GM23338 (cell line): Measurements from ENCODE around the gene FUT8. TPM values are rescaled to one million over a fixed set of nuclear protein-coding genes. Genes with fewer than 3 reads are reported as not detected.

ENCODE experiments used
- ATAC-seq: fragments of 200-7000 bp; cut with Tn5 transposase; 3 replicates; pipeline ENCODE4 v1.9.1; 2020
- DNase-seq: peaks from one replicate; pipeline ENCODE4 v3.0.0-alpha.2; 2015; ENCODE audit warnings: low spot score
- H2AFZ ChIP-seq: fragments of 200-600 bp; sonication (generic); 2 replicates; pipeline ENCODE4 v1.8.0; 2016; ENCODE audit warnings: antibody characterized with exemption, mild to moderate bottlenecking, moderate library complexity
- H3F3A ChIP-seq: fragments of 200-600 bp; sonication (generic); replicated peaks from 2 replicates; pipeline ENCODE4 v1.8.0; 2017; ENCODE audit warnings: antibody characterized with exemption, mixed run types, low read depth
- H3K27ac ChIP-seq: fragments of 200-600 bp; sonication (generic); 2 replicates; pipeline ENCODE4 v1.6.1; 2016; ENCODE audit warnings: low read depth
- H3K27me3 ChIP-seq: fragments of 200-600 bp; sonication (generic); 2 replicates; pipeline ENCODE4 v1.8.0; 2016; ENCODE audit warnings: mild to moderate bottlenecking, mixed run types, moderate library complexity; ENCODE audit not compliant: insufficient read depth
- H3K36me3 ChIP-seq: fragments of 200-600 bp; sonication (generic); 2 replicates; pipeline ENCODE4 v1.8.0; 2016; ENCODE audit warnings: mild to moderate bottlenecking; ENCODE audit not compliant: insufficient read depth
- H3K4me1 ChIP-seq: fragments of 200-600 bp; sonication (generic); 2 replicates; pipeline ENCODE4 v1.8.0; 2016; ENCODE audit warnings: mild to moderate bottlenecking, moderate library complexity; ENCODE audit not compliant: insufficient read depth
- H3K4me2 ChIP-seq: fragments of 200-600 bp; sonication (generic); 2 replicates; pipeline ENCODE4 v1.7.1; 2017; ENCODE audit warnings: mixed run types
- H3K4me3 ChIP-seq: fragments of 200-600 bp; sonication (generic); 2 replicates; pipeline ENCODE4 v1.6.1; 2016; ENCODE audit warnings: mixed run types
- H3K79me2 ChIP-seq: fragments of 200-600 bp; sonication (generic); replicated peaks from 2 replicates; pipeline ENCODE4 v1.8.0; 2017; ENCODE audit warnings: mild to moderate bottlenecking; ENCODE audit not compliant: insufficient read depth
- H3K9me2 ChIP-seq: fragments of 200-600 bp; sonication (generic); 2 replicates; pipeline ENCODE4 v1.8.0; 2017; ENCODE audit not compliant: insufficient read depth
- H4K20me1 ChIP-seq: fragments of 200-600 bp; sonication (generic); replicated peaks from 2 replicates; pipeline ENCODE4 v1.8.0; 2017; ENCODE audit warnings: mild to moderate bottlenecking; ENCODE audit not compliant: insufficient read depth
- H3K27ac Mint-ChIP-seq: 2 replicates; pipeline ENCODE4 v1.8.0; 2020; ENCODE audit warnings: inconsistent platforms, mild to moderate bottlenecking, moderate library complexity, mixed read lengths
- H3K27me3 Mint-ChIP-seq: 3 replicates; pipeline ENCODE4 v1.8.0; 2022; ENCODE audit warnings: low read depth, mild to moderate bottlenecking, moderate library complexity, mixed read lengths, inconsistent platforms; ENCODE audit not compliant: insufficient read depth, poor library complexity
- H3K36me3 Mint-ChIP-seq: 3 replicates; pipeline ENCODE4 v1.8.0; 2021; ENCODE audit warnings: low read depth, mild to moderate bottlenecking, inconsistent platforms, moderate library complexity, mixed read lengths
- H3K4me1 Mint-ChIP-seq: 3 replicates; pipeline ENCODE4 v1.8.0; 2020; ENCODE audit warnings: mild to moderate bottlenecking, inconsistent platforms, mixed read lengths
- H3K4me3 Mint-ChIP-seq: 3 replicates; pipeline ENCODE4 v1.8.0; 2021; ENCODE audit warnings: moderate library complexity, mild to moderate bottlenecking, inconsistent platforms, mixed read lengths
- H3K9me3 Mint-ChIP-seq: 3 replicates; pipeline ENCODE4 v1.8.0; 2020; ENCODE audit warnings: moderate library complexity, mild to moderate bottlenecking, inconsistent platforms, mixed read lengths
- CREB1 ChIP-seq: fragments of 250-450 bp; sonication (Bioruptor Pico); IDR thresholded peaks from 2 replicates; pipeline ENCODE4 v1.5.0; 2020; ENCODE audit warnings: low read depth, mild to moderate bottlenecking, moderate library complexity
- ETS1 ChIP-seq: IDR thresholded peaks from 2 replicates; pipeline ENCODE4 v1.6.1; 2016; ENCODE audit warnings: antibody characterized with exemption
- EZH2 ChIP-seq: fragments of 200-600 bp; sonication (generic); IDR thresholded peaks from one replicate; pipeline ENCODE4 v1.8.0; 2017; ENCODE audit warnings: antibody characterized with exemption, mild to moderate bottlenecking, low read depth; ENCODE audit not compliant: unreplicated experiment
- EZH2phosphoT487 ChIP-seq: fragments of 200-600 bp; sonication (generic); IDR thresholded peaks from one replicate; pipeline ENCODE4 v1.8.1; 2018; ENCODE audit warnings: antibody characterized with exemption; ENCODE audit not compliant: unreplicated experiment
- NANOG ChIP-seq: IDR thresholded peaks from 2 replicates; pipeline ENCODE4 v1.6.1; 2016; ENCODE audit warnings: antibody characterized with exemption, borderline replicate concordance
- POLR2AphosphoS5 ChIP-seq: IDR thresholded peaks from 2 replicates; pipeline ENCODE4 v1.6.1; 2016; ENCODE audit warnings: antibody characterized with exemption, low read depth
- REST ChIP-seq: IDR thresholded peaks from one replicate; pipeline ENCODE4 v1.6.1; 2018; ENCODE audit warnings: antibody characterized with exemption; ENCODE audit not compliant: unreplicated experiment
- STAT1 ChIP-seq: IDR thresholded peaks from one replicate; pipeline ENCODE4 v1.6.1; 2016; ENCODE audit warnings: antibody characterized with exemption; ENCODE audit not compliant: unreplicated experiment
- polyA plus RNA-seq: library from polyadenylated mRNA; unstranded; fragments of >200 nt; fragmentation: Nextera tagmentation; extraction: Ambion mirVana; gene quantifications from 2 replicates; pipeline ENCODE4 v1.2.1, GENCODE V29; 2016
- total RNA-seq: library from RNA; depleted of rRNA; stranded (reverse); fragments of >200 nt; shearing (Covaris generic); gene quantifications from 2 replicates; pipeline ENCODE4 v1.2.3, GENCODE V29; 2014

FUT8 gene
- total and polyA plus RNA-seq, 2 experiments from 2014 or later = 8.2 to 23.2 TPM

GRCh38 chr14:65637780-65638179, 225.2 kb downstream of the FUT8 start:
- DNase-seq = no peak
- peaks cover 30% of the 10 kb centered on the region; the same call in 2 of the 3 replicates for H3K36me3 Mint-ChIP-seq
- Histone ChIP-seq H3K4me2 (no peak overlapping the region), H3K4me3 (no peak overlapping the region), H3K36me3 (no peaks in the 10 kb centered on the region; the same call in 1 of the 2 replicates), H4K20me1 (no peaks in the 10 kb centered on the region), H3K79me2 (no peaks in the 10 kb centered on the region), H3F3A (no peaks in the 10 kb centered on the region), H2AFZ (no peak overlapping the region), H3K4me1 (no peaks in the 10 kb centered on the region), H3K27me3 (no peaks in the 10 kb centered on the region), H3K27ac (no peak overlapping the region), H3K9me2 (no peaks in the 10 kb centered on the region)
- H3K27ac Mint-ChIP-seq = no peak overlapping the region
- TF ChIP-seq POLR2AphosphoS5 (no peak), REST (no peak)
- no peak for ATAC-seq
- no peaks in the 10 kb centered on the region for H3K4me1 Mint-ChIP-seq
- peaks cover 1% of the 10 kb centered on the region for H3K27me3 Mint-ChIP-seq
- no peak overlapping the region for H3K4me3 Mint-ChIP-seq
- peaks cover 15% of the 10 kb centered on the region for H3K9me3 Mint-ChIP-seq

GRCh38 chr14:65639216-65639615, 226.7 kb downstream of the FUT8 start:
- Mint-ChIP-seq H3K9me3 (peaks cover 14% of the 10 kb centered on the region), H3K27me3 (peaks cover 1% of the 10 kb centered on the region), H3K36me3 (peaks cover 23% of the 10 kb centered on the region; the same call in 2 of the 3 replicates), H3K4me3 (no peak overlapping the region), H3K4me1 (no peaks in the 10 kb centered on the region), H3K27ac (no peak overlapping the region)
- H3K36me3 ChIP-seq = no peaks in the 10 kb centered on the region; the same call in 1 of the 2 replicates
- no peaks in the 10 kb centered on the region for H3K79me2 ChIP-seq
- H3K4me1 ChIP-seq = no peaks in the 10 kb centered on the region
- no peak overlapping the region for H3K27ac ChIP-seq
- no peaks in the 10 kb centered on the region for H3K9me2 ChIP-seq
- no peaks in the 10 kb centered on the region for H3F3A ChIP-seq
- no peak overlapping the region for H3K4me3 ChIP-seq
- DNase-seq = no peak
- no peak overlapping the region for H3K4me2 ChIP-seq
- no peak overlapping the region for H2AFZ ChIP-seq
- no peaks in the 10 kb centered on the region for H4K20me1 ChIP-seq
- no peaks in the 10 kb centered on the region for H3K27me3 ChIP-seq
- no peak for ATAC-seq
- TF ChIP-seq EZH2phosphoT487 (no peak), ETS1 (no peak), NANOG (no peak), STAT1 (no peak), REST (no peak), CREB1 (CRISPR knock-in tag) (no peak), EZH2 (no peak), POLR2AphosphoS5 (no peak)
